K562 (cell line): ENCODE measurements around the gene GJA8.

Experiments used
- ATF3 ChIP-seq, 2 experiments: fragments of 450-650 bp in 1 of 2; sonication (generic) in 1 of 2; formaldehyde crosslinking in 1 of 2; IDR thresholded peaks in 1 of 2; conservative IDR thresholded peaks in 1 of 2; 2 replicates each; pipeline versions ENCODE4 v1.6.1 to v1.8.1; 2016 to 2023; ENCODE audit warnings: mild to moderate bottlenecking in 2 of 2, moderate library complexity in 2 of 2, inconsistent platforms in 1 of 2, missing genetic modification reagents in 1 of 2
- CC2D1A ChIP-seq: fragments of 450-650 bp; IDR thresholded peaks from 2 replicates; pipeline ENCODE4 v1.6.1; 2017; ENCODE audit warnings: mild to moderate bottlenecking
- CTCF ChIP-seq, 3 experiments: IDR thresholded peaks in 2 of 3; conservative IDR thresholded peaks in 1 of 3; 2 replicates each; pipeline ENCODE4 v1.5.1; 2011 to 2012; ENCODE audit warnings: low read length in 3 of 3, mild to moderate bottlenecking in 3 of 3, control low read depth in 2 of 3, improper control_type of control experiment in 1 of 3, inconsistent platforms in 1 of 3, low read depth in 1 of 3, mixed read lengths in 1 of 3, moderate library complexity in 1 of 3; ENCODE audit not compliant: insufficient read depth in 2 of 3
- GATA2 ChIP-seq: sonication (generic); formaldehyde crosslinking; IDR thresholded peaks from 2 replicates; pipeline ENCODE4 v1.4.0; 2020; ENCODE audit warnings: mild to moderate bottlenecking, missing genetic modification reagents
- HDAC2 ChIP-seq: fragments of 450-650 bp; IDR thresholded peaks from 2 replicates; pipeline ENCODE4 v1.6.1; 2016; ENCODE audit warnings: mild to moderate bottlenecking
- MYNN ChIP-seq, 2 experiments: sonication (generic); formaldehyde crosslinking in 1 of 2; IDR thresholded peaks; 2 replicates each; pipeline versions ENCODE4 v1.5.0 to v1.6.1; 2016 to 2020; ENCODE audit warnings: antibody characterized with exemption in 1 of 2, missing genetic modification reagents in 1 of 2
- NFATC3 ChIP-seq: fragments of 450-650 bp; IDR thresholded peaks from 2 replicates; pipeline ENCODE4 v1.6.1; 2017; ENCODE audit warnings: mild to moderate bottlenecking
- PRDM10 ChIP-seq: fragments of 450-650 bp; IDR thresholded peaks from 2 replicates; pipeline ENCODE4 v1.6.1; 2018; ENCODE audit not compliant: partially characterized antibody
- PRPF4 ChIP-seq: fragments of 200-400 bp; formaldehyde crosslinking; IDR thresholded peaks from one replicate; pipeline ENCODE4 v1.6.1; 2017; ENCODE audit warnings: low read length, low read depth, mild to moderate bottlenecking; ENCODE audit not compliant: insufficient read depth, poor library complexity, severe bottlenecking
- RAD21 ChIP-seq, 2 experiments: fragments of 250-450 bp in 1 of 2; fragments of 450-650 bp in 1 of 2; sonication (Bioruptor Pico) in 1 of 2; formaldehyde crosslinking in 1 of 2; IDR thresholded peaks in 1 of 2; conservative IDR thresholded peaks in 1 of 2; 2 replicates each; pipeline versions ENCODE4 v1.4.0 to v1.8.0; 2020 to 2022; ENCODE audit warnings: mild to moderate bottlenecking in 2 of 2, moderate library complexity in 1 of 2
- SAFB2 ChIP-seq: fragments of 200-400 bp; formaldehyde crosslinking; IDR thresholded peaks from 2 replicates; pipeline ENCODE4 v1.6.1; 2018; ENCODE audit warnings: borderline replicate concordance, low read length, low read depth, moderate library complexity; ENCODE audit not compliant: severe bottlenecking
- SIX5 ChIP-seq, 2 experiments: IDR thresholded peaks; 2 replicates each; pipeline ENCODE4 v1.6.1; 2011; ENCODE audit warnings: low read length in 2 of 2, borderline replicate concordance in 1 of 2, low read depth in 1 of 2, mild to moderate bottlenecking in 1 of 2, moderate library complexity in 1 of 2; ENCODE audit not compliant: insufficient read depth in 1 of 2
- ZNF253 ChIP-seq: fragments of 250-450 bp; sonication (Bioruptor Pico); conservative IDR thresholded peaks from 2 replicates; pipeline ENCODE4 v1.6.1; 2021; ENCODE audit warnings: mild to moderate bottlenecking
- ZNF384 ChIP-seq: IDR thresholded peaks from 2 replicates; pipeline ENCODE4 v1.6.1; 2012; ENCODE audit warnings: low read depth, low read length, improper control_type of control experiment

- TF ChIP-seq PRPF4: no peak
- no peak for TF ChIP-seq ZNF384
- no peak for TF ChIP-seq ATF3 (IDR thresholded peaks at IDR 0.05)
- TF ChIP-seq ATF3 (CRISPR knock-in tag; conservative IDR thresholded peaks at IDR 0.05): no peak
- TF ChIP-seq ZNF253: no peak
- no peak for TF ChIP-seq CTCF (IDR thresholded peaks at IDR 0.05 in 2 of 3, conservative IDR thresholded peaks at IDR 0.05 in 1 of 3; ENCODE audit: insufficient read depth in 2 of 3, low read depth in 1 of 3, low read length in 3 of 3)
- no peak for TF ChIP-seq RAD21 (CRISPR knock-in tag; conservative IDR thresholded peaks at IDR 0.05 in 1 of 2, IDR thresholded peaks at IDR 0.05 in 1 of 2)
- no peak for TF ChIP-seq SIX5 (IDR thresholded peaks at IDR 0.05; ENCODE audit: borderline replicate concordance in 1 of 2, insufficient read depth in 1 of 2, low read depth in 1 of 2, low read length in 2 of 2)
- TF ChIP-seq PRDM10: no peak
- no peak for TF ChIP-seq HDAC2
- TF ChIP-seq MYNN (IDR thresholded peaks at IDR 0.05): no peak
- no peak for TF ChIP-seq MYNN (CRISPR knock-in tag; IDR thresholded peaks at IDR 0.05)
- TF ChIP-seq SAFB2: no peak
- no peak for TF ChIP-seq CC2D1A
- TF ChIP-seq NFATC3: no peak
- no peak for TF ChIP-seq GATA2 (CRISPR knock-in tag)
Measured at GRCh38 chr1:147907786-147908509, 5.4 kb downstream of the GJA8 start.
